SW480 (cell line): Measurements from ENCODE around the gene COLEC12.
A peak's percentile ranks its signal among the peaks of the same experiment; 100 is the strongest.

Experiments
- DNase-seq: peaks from one replicate; pipeline ENCODE4 v3.0.0-alpha.2; 2016; ENCODE audit warnings: low spot score

Gene COLEC12

DNA sequence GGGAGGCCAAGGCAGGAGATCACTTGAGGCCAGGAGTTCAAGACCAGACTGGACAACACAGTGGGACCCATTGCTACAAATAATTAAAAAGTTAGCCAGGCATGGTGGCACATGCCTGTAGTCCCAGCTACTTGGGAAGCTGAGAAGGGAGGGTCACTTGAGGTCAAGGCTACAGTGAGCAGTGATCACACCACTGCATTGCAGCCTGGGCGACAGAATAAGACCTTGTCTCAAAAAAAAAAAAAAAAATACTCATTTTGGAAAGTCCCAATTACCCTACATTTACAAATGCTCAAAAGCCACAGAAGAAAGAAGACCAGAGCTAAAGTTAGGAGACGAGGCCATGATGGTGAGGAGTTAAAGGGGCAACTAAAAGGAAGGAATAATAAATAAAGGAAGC lies 61.9 kb downstream of the COLEC12 start:
- DNase-seq: no peak

GRCh38 chr18:435940-436339 lies 64.6 kb downstream of the COLEC12 start:
- DNase-seq: no peak

- peak; percentile 29 for DNase-seq
Observed at GRCh38 chr18:434410-434809, 66.1 kb downstream of the COLEC12 start.

- no peak for DNase-seq
Observed at GRCh38 chr18:433960-434359, 66.5 kb downstream of the COLEC12 start.

- DNase-seq: no peak
Observed at GRCh38 chr18:433298-433697, 67.2 kb downstream of the COLEC12 start.

- DNase-seq: no peak
Observed at GRCh38 chr18:432791-433190, 67.7 kb downstream of the COLEC12 start.

GRCh38 chr18:429030-429429 lies 71.5 kb downstream of the COLEC12 start:
- no peak for DNase-seq

DNA sequence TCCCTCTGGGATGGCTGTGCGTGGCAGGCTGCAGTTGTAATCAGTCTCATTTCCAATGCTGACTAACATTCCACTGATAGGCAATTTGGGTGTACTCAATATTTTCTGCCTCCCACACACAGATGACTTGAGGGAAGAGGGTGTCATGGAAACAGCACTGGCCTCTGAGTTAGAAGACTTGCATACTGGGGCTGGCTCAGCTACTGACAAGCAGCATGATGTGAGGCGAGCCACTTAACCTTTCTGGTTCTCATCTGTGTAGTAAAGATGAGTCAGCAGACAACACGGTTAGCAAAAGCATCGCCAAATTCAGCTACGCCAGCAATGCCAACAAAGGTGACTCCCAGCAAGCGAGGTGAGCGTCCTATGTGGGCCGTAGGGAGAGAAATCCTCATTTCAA lies 73.5 kb downstream of the COLEC12 start:
- DNase-seq: no peak

- DNase-seq: no peak
Observed at GRCh38 chr18:425106-425745, 75.3 kb downstream of the COLEC12 start.

DNA sequence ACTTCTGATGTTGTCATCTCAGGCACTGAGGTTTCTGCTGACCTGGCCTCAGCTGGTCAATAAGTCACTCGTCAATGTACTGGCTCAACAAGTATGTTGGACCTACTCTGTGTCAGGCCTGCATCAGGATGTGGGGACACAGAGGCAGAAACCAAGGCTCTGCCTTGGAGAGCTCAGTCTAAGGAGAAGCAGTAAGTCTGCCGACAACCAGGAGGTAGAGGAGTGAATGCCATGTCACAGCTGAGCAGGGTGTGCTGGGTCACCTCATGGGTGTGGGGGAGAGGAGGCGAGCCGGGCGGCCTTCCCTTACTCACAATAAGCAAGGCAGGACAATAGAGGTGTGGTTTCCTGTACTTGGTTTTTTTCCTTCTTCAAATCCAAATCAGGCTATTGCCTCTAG lies 75.8 kb downstream of the COLEC12 start:
- DNase-seq: no peak

GRCh38 chr18:424071-424661 lies 76.3 kb downstream of the COLEC12 start:
- DNase-seq: no peak

DNA sequence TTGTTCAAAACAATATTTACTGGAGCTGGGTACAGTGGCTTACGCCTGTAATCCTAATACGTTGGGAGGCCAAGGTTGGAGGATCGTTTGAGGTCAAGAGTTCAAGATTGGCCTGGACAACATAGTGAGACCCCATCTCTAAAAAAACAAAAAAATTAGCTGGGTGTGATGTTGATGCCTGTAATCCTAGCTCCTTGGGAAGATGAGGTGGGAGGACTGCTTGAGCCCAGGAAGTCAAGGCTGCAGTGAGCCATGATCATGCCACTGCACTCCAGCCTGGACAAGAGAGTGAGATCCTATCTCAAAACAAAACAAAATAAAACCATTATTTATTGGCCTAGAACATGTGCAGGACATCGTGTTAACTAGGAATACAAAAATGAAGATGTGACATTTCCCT lies 77.5 kb downstream of the COLEC12 start:
- DNase-seq: no peak

DNA sequence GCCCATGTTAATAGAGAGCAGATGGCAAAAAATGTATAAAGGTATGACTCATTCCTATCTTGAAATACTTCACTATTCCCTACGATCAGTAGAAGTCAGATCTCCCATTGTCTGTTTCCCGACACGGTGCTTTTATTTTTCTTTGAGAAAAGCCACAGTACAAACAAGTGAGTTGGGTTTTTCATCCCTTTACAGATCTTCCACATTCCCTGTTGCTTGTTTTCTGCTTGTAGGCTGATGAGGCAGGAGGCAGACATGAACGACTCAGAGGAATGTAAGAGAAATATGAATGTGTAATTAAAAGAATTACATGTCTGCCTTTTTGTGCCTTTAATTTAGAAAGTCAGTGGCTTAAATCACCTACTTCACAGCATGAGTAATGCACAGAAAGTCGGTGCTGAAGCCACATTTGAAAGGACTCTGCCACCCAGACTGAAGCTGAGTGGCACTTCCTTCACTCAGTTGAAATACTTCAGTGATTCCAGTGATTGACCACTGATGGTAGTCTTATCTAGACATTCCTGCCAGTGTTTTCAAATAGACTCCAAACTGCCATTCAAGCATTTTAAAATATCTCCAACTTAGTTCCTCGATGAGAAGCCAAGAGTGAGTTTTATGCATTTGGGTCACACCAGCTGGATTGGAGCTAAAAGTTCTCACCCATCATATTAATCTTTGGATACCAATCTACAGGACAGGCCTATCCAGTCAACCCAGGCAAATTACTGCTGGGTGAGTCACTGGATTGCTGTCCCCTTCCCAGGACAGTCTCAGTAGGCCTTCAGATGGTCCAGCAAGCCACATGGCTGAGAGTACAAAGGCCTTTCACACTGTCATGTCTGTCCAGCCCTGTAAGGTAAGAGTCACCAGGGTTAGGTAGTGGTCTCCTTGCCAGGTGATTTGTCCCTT lies 79.0 kb downstream of the COLEC12 start:
- DNase-seq: peak; percentile 26

DNA sequence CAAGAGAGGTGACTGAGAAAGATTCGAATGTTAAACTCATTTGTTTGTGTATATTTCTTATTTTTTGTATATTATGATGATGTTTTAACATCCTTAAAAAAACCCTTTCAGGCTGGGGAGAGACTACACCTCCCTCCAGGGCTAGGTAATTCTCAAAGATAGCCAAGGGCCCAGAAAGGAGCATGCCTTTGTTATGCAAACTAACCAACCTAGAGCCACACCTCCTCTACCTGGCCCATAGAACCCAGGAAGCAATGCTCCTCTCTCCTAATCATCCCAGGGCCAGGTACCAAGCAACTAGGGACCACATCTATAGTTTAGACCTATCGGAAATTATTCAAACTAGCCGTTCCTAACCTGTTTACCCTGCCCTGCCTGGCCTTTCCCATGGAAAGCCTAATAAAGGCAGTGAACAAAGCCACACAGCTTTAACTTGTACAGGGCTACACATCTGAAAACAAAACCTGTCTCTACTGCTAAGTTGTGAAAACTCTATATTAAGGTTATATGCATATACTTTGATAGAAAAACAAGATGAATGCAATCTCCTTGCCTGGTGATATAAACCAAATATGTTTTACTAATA lies 79.7 kb downstream of the COLEC12 start:
- no peak for DNase-seq

DNA sequence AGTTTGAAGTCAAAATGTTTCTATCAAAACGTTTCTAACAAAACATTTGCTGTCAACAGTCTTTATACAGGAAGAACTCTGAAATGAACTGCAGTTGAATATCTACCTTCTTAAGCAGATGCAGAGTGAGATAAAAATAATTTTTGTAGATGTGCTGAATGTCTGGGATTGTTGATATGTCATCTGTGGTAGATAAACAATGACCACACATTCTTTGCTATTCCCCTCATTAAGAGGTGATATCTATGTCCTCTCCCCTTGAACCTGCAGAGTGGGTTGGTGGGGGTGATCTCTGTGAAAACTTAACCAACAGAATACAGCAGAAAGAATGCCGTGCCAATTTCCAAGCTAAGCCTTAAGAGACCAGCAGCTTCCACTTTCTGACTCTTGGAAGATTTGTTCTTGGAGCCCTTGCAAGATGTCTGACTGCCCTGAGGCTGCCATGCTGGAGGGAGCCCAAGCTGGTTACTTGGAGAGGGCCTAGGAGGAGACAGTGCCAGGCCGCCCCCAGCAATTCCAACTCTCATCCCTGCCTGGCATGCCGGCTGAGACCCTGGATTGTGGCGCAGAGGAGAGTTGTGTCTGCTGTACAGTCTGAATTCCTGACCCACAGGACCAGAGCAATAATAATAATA lies 80.8 kb downstream of the COLEC12 start:
- no peak for DNase-seq

- no peak for DNase-seq
Observed at GRCh38 chr18:417495-417894, 83.0 kb downstream of the COLEC12 start.

DNA sequence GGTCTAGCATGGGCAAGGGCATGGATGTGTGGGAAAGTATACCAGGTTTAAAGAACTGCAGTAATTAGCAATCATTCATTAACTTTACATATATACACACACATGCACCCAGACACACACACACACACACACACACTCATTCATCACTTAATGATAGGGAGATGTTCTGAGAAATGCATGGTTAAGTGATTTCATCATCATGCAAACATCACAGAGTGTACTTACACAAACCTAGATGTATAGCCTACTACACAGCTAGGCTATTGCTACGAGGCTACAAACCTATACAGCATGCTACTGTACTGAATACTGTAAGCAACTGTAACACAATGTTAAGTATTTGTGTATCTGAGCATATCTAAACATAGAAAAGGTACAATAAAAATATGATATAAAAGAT lies 83.6 kb downstream of the COLEC12 start:
- DNase-seq: no peak

DNA sequence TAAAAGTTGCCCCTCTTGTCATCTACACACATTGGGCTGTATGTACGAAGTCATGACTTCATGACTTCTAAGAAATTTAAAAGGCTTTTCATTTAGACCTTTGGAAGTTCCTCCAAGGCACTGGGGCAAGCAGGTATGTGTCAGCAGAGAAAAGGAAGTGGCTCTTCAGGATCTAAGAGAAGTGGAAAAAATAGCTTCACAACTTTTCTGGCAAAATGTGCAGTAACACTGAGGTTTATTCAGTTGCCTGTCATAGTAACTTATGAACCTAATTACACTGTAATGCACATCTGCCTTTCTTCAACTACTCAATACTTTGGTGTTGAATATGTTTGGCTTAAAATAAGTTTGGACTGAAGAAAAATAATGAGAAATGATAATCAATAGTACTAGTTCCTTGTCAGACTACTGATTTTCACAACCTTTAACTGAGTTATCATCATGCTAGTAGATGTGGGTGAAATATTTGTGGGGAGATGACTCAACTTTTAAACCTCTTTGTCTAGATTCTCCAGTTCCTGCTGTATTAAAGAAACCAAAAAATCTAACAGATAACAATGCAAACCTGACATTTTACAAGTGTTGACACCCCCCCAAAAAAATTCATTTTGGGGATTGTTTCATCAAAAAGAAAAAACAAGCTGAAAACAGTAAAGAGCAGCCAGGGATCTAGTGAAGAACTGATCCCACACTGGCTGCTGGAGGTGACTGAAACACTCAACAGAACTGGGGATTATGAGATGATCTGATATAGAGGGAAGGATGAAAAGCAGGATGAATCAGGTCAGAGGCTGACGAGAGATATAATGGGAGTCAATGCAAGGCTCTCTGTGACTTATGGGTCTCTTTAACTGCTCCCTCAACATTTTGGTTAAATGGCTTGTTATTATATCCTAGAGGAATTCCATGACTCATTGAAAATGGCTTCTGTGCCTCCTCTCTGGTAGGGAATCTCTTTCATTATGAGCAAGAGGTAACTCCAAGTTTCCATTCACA lies 84.6 kb downstream of the COLEC12 start:
- peak; percentile 71 for DNase-seq

DNA sequence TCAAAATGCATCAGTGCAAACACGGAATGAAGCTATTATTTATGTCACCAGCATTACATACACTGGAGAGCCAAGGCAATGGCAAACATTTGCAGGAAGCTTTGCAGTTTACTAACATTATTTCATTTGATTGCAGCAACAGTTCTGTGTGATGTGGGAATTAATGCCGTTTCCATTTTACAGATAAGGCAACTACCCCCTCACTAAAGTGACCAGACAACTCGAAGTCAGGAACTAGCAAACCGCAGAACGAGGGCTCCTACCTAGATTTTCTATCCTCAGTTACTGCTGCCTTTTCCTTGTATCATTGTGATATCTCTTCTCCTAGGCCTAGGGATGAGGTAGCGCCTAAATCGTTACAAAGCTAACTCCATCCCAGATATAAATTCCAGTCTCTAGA lies 85.5 kb downstream of the COLEC12 start:
- DNase-seq: no peak

DNA sequence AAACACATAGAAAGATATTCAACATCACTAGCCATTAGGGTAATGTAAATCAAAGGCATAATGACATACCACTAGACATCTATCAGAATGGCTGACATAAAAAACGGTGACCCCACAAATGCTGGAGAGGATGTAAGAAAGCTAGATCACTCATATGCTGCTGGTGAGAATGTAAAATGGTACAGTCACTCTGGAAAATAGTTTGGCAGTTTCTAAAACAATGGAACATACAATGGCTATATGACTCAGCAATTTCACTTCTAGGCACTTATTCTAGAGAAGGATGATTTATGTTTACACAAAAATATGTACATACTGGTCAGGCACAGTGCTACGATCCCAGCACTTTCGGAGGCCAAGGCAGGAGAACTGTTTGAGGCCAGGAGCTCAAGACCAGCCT lies 87.3 kb downstream of the COLEC12 start:
- no peak for DNase-seq

GRCh38 chr18:410047-410455 lies 90.5 kb downstream of the COLEC12 start:
- DNase-seq: no peak
